CD4-positive, CD25-positive, alpha-beta regulatory T cell (primary cell): ENCODE data around the gene TXNRD2. TPM values are rescaled to one million over a fixed set of nuclear protein-coding genes. Genes with fewer than 3 reads are reported as not detected.
A peak's percentile ranks its signal among the peaks of the same experiment; 100 is the strongest.

ENCODE experiments used
- ATAC-seq, 2 donors: fragments of 150-1000 bp; cut with Tn5 transposase; one replicate each; pipeline ENCODE4 v1.10.0; 2021; ENCODE audit warnings: low read depth in 2 of 2, moderate number of reproducible peaks in 2 of 2, moderate library complexity in 1 of 2
- DNase-seq, 3 donors: peaks; one replicate each; pipeline versions ENCODE4 v3.0.0 to v3.0.0-alpha.2; 2012 to 2022; ENCODE audit warnings: mixed read lengths in 1 of 3
- H3K27ac ChIP-seq: one replicate; pipeline ENCODE4 v1.7.0; 2013; ENCODE audit warnings: mild to moderate bottlenecking, low read length; ENCODE audit not compliant: insufficient read depth, poor library complexity, severe bottlenecking
- H3K27me3 ChIP-seq: one replicate; pipeline ENCODE4 v1.7.0; 2013; ENCODE audit warnings: low read length; ENCODE audit not compliant: control insufficient read depth, insufficient read depth
- H3K36me3 ChIP-seq: one replicate; pipeline ENCODE4 v1.7.0; 2013; ENCODE audit warnings: mild to moderate bottlenecking, low read length, moderate library complexity; ENCODE audit not compliant: control insufficient read depth, insufficient read depth
- H3K4me1 ChIP-seq: 2 replicates; pipeline ENCODE4 v1.7.0; 2013; ENCODE audit warnings: mild to moderate bottlenecking, low read length; ENCODE audit not compliant: insufficient read depth, control insufficient read depth, poor library complexity, severe bottlenecking
- H3K4me3 ChIP-seq: one replicate; pipeline ENCODE4 v1.7.0; 2013; ENCODE audit warnings: low read depth, mild to moderate bottlenecking, low read length, moderate library complexity
- H3K9me3 ChIP-seq, 2 experiments: 1 replicate in 1 of 2; 2 replicates in 1 of 2; pipeline ENCODE4 v1.7.0; 2013; ENCODE audit warnings: low read length in 2 of 2, mild to moderate bottlenecking in 1 of 2, moderate library complexity in 1 of 2; ENCODE audit not compliant: control insufficient read depth in 2 of 2
- H3K27ac Mint-ChIP-seq, 3 donors: one replicate each; pipeline ENCODE4 v1.8.0; 2020 to 2022; ENCODE audit warnings: mild to moderate bottlenecking in 3 of 3, mixed read lengths in 3 of 3, moderate library complexity in 2 of 3
- H3K27me3 Mint-ChIP-seq: one replicate; pipeline ENCODE4 v1.8.0; 2022; ENCODE audit warnings: mild to moderate bottlenecking, mixed read lengths
- H3K36me3 Mint-ChIP-seq: one replicate; pipeline ENCODE4 v1.8.0; 2020; ENCODE audit warnings: mixed read lengths
- H3K4me1 Mint-ChIP-seq, 4 donors: one replicate each; pipeline ENCODE4 v1.8.0; 2020 to 2022; ENCODE audit warnings: mixed read lengths in 4 of 4, mild to moderate bottlenecking in 1 of 4
- H3K4me3 Mint-ChIP-seq, 4 donors: one replicate each; pipeline ENCODE4 v1.8.0; 2020 to 2022; ENCODE audit warnings: mild to moderate bottlenecking in 4 of 4, mixed read lengths in 4 of 4, moderate library complexity in 3 of 4
- H3K9me3 Mint-ChIP-seq, 7 donors: one replicate each; pipeline ENCODE4 v1.8.0; 2020 to 2022; ENCODE audit warnings: mixed read lengths in 7 of 7, mild to moderate bottlenecking in 3 of 7, moderate library complexity in 2 of 7
- polyA plus RNA-seq, 4 donors: library from polyadenylated mRNA; unstranded; fragments of 300-500 nt; fragmentation: Illumina TruSeq; gene quantifications; one replicate each; pipeline ENCODE4 v1.2.3, GENCODE V29; 2021
- total RNA-seq: library from RNA; stranded (reverse); gene quantifications from one replicate; pipeline ENCODE4 v1.2.3, GENCODE V29; 2022

Gene TXNRD2
- total and polyA plus RNA-seq, 5 donors from 2014 or later = 11.3 to 25.7 (median 11.9) TPM

DNA sequence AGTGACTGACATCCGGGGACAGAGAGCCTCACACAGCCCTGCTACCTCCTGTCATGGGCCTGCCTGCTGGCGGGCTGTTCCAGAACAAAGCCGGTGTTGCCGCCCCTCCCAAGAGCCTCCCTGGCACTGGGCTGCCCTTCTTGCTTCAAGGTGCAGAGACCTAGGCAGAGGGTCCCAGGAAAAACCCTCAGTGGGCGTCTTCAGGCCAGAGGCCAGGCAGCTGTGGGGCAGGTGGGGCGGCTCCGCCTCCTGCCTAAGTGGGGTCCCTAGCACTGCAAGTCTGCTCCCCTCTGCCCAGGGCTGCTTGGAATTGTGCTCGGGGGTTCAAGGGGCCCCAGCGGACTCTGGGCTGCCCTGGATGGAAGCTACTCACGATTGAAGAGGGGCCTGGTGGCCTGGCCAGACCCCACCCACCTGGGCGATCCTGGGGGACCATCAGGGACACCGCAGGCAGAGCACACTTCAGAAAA is 66.5 kb downstream of the TXNRD2 start:
- peak overlapping the region in 1 of 3 donors; percentile 85 for H3K27ac Mint-ChIP-seq
- peak overlapping the region; percentile 57 for H3K27ac ChIP-seq
- H3K9me3 ChIP-seq = no peaks in the 10 kb centered on the region
- H3K4me1 Mint-ChIP-seq = peaks cover 0 to 15% (median 5%) of the 10 kb centered on the region in 4 donors
- ATAC-seq = no peak
- no peak overlapping the region for H3K4me3 ChIP-seq
- no peaks in the 10 kb centered on the region for H3K27me3 ChIP-seq
- H3K36me3 ChIP-seq = peaks cover 2% of the 10 kb centered on the region
- no peaks in the 10 kb centered on the region for H3K9me3 Mint-ChIP-seq
- no peaks in the 10 kb centered on the region for H3K27me3 Mint-ChIP-seq
- no peak for DNase-seq
- peaks cover 20% of the 10 kb centered on the region for H3K4me1 ChIP-seq
- no peak overlapping the region for H3K4me3 Mint-ChIP-seq
- H3K36me3 Mint-ChIP-seq = no peaks in the 10 kb centered on the region

DNA sequence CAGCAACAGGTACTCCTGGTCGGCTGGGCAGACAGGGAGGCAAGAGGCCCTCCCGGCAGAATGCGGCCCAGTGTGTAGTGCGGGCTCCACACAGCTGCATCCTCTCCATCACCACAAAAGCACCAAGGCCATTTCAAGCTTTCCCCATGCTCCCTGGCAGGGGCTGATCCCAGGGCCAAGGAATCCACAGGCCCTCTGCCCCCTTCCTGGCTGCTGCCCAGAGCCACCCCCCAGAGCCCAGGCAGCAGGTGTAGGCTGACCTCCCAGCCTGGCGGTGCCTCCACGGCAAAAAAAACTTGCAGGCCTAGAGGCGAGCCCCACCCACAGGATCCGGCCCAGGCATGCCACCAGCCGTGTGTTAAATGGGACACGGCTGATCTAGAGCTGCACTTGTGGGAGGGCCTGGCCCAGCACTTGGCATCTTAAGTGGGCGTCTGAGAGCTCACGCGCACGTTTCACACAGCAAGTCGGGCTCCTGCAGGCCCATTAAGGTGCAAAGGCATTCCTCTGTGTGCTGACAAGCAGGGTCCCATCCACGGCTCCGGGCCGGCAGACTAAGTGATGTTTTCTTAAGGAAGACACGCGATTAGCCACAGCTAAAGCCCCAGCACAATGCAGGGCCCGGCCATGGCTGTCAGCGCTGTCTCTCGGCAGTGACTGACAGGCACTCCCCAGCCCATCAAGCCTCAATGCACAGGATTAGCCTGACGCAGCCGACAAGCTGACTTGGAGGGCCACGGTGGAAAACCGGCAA is 67.1 kb downstream of the TXNRD2 start:
- Histone ChIP-seq H3K4me1 (peaks cover 20% of the 10 kb centered on the region), H3K9me3 (no peaks in the 10 kb centered on the region), H3K27me3 (no peaks in the 10 kb centered on the region), H3K4me3 (no peak overlapping the region), H3K27ac (peak overlapping the region; percentile 57), H3K36me3 (peaks cover 2% of the 10 kb centered on the region)
- ATAC-seq = peak; percentile 50 to 72
- Mint-ChIP-seq H3K9me3 (no peaks in the 10 kb centered on the region), H3K36me3 (no peaks in the 10 kb centered on the region), H3K4me1 (peaks cover 0 to 15% (median 5%) of the 10 kb centered on the region in 4 donors), H3K4me3 (peak overlapping the region in 1 of 4 donors; percentile 43), H3K27ac (peak overlapping the region in 2 of 3 donors; percentile 74 to 85), H3K27me3 (no peaks in the 10 kb centered on the region)
- peak in 2 of 3 donors; percentile 30 to 82 for DNase-seq

DNA sequence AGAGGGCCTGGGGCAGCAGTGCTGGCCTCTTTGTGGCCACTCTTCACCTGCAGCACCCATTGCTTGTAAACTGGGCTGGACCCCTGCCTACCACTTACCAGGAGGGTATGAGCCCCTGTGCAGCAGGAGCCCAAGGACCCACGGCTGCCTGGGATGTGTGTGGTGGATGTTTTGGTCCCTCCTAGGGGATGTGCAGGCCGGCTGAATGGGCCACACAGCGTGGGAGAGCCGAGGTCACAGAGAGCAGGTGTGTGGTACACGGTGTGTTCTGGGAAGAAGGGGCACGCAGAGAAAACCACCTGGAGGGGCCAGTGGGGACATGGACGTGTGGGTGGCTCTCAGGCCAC is 67.7 kb downstream of the TXNRD2 start:
- Histone ChIP-seq H3K4me3 (no peak overlapping the region), H3K27ac (no peak overlapping the region), H3K4me1 (peaks cover 20% of the 10 kb centered on the region), H3K36me3 (peaks cover 2% of the 10 kb centered on the region), H3K9me3 (no peaks in the 10 kb centered on the region), H3K27me3 (no peaks in the 10 kb centered on the region)
- peak overlapping the region in 2 of 3 donors; percentile 42 to 74 for H3K27ac Mint-ChIP-seq
- H3K4me3 Mint-ChIP-seq = peak overlapping the region in 2 of 4 donors; percentile 41 to 51
- H3K9me3 Mint-ChIP-seq = no peaks in the 10 kb centered on the region
- H3K36me3 Mint-ChIP-seq = no peaks in the 10 kb centered on the region
- ATAC-seq = no peak
- no peaks in the 10 kb centered on the region for H3K27me3 Mint-ChIP-seq
- DNase-seq = no peak
- peaks cover 0 to 12% (median 5%) of the 10 kb centered on the region in 4 donors for H3K4me1 Mint-ChIP-seq

DNA sequence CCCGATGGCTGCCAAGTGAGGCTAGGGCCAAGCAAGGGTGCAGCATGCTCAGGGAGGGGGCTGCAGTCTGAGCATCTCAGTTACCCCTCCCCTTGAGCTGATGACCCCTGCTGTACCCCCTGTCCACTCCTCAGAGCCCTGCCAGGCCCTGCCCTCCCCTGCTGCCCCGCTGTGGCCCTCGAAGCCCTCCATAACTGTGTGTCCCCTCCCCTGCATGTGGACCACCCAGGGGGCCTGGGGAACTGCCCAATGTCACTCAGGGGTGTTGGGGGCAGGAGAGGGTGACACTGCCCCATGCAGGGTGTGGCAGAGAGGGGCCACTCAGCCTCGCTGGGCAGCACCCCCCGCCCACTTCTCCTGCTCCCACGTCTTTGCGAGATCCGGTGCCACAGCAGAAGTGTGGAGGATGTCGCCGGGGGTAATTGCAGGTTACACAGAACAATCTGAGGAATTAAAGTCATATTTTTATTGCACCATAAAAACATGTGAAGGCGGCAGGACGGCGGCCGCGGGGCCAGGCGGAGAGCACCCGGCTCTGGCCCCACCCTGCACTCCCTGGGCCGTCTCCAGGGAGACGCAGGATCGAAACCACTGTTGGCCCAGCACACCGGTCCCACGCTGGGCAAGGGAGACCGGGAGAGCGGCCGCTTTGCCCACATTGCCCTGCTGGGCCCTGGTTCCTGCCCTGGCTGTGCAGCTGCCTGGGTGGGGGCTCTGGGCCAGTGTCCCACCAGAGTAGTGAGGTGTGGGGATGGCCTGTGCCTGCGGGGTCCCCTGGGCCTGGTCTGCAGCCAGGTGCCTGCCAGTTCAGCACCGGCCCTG is 68.3 kb downstream of the TXNRD2 start:
- H3K4me3 ChIP-seq = no peak overlapping the region
- Mint-ChIP-seq H3K4me1 (peaks cover 0 to 14% (median 5%) of the 10 kb centered on the region in 4 donors), H3K36me3 (no peaks in the 10 kb centered on the region), H3K4me3 (no peak overlapping the region), H3K9me3 (no peaks in the 10 kb centered on the region), H3K27ac (peak overlapping the region in 1 of 3 donors; percentile 43), H3K27me3 (no peaks in the 10 kb centered on the region)
- H3K27ac ChIP-seq = no peak overlapping the region
- DNase-seq = no peak
- H3K27me3 ChIP-seq = no peaks in the 10 kb centered on the region
- peaks cover 20% of the 10 kb centered on the region for H3K4me1 ChIP-seq
- H3K36me3 ChIP-seq = peaks cover 2% of the 10 kb centered on the region
- no peak for ATAC-seq
- no peaks in the 10 kb centered on the region for H3K9me3 ChIP-seq

DNA sequence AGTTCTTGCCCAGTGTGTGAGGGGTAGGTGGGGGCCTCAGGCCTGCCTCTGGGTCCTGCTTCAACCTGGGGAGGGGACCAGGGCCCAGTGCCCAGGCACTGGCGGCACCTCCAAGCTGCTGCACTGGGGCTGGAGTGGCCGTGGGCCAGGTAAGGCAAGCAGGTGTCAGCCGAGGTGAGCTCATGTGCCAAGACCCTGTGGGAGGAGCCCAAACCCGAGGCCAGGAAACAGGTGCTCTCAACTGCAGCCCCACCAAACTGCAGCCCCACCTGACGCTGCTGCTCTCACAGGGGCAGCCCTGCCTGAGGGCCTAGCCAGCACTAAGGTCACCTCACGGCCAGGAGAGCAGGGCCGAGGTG is 68.9 kb downstream of the TXNRD2 start:
- no peaks in the 10 kb centered on the region for H3K36me3 ChIP-seq
- H3K4me1 ChIP-seq = peaks cover 20% of the 10 kb centered on the region
- H3K27me3 ChIP-seq = no peaks in the 10 kb centered on the region
- Mint-ChIP-seq H3K27me3 (no peaks in the 10 kb centered on the region), H3K27ac (no peak overlapping the region), H3K4me3 (no peak overlapping the region), H3K9me3 (no peaks in the 10 kb centered on the region), H3K4me1 (peaks cover 0 to 18% (median 5%) of the 10 kb centered on the region in 4 donors), H3K36me3 (no peaks in the 10 kb centered on the region)
- H3K27ac ChIP-seq = no peak overlapping the region
- H3K9me3 ChIP-seq = no peaks in the 10 kb centered on the region
- ATAC-seq (no peak), DNase-seq (no peak)
- no peak overlapping the region for H3K4me3 ChIP-seq

DNA sequence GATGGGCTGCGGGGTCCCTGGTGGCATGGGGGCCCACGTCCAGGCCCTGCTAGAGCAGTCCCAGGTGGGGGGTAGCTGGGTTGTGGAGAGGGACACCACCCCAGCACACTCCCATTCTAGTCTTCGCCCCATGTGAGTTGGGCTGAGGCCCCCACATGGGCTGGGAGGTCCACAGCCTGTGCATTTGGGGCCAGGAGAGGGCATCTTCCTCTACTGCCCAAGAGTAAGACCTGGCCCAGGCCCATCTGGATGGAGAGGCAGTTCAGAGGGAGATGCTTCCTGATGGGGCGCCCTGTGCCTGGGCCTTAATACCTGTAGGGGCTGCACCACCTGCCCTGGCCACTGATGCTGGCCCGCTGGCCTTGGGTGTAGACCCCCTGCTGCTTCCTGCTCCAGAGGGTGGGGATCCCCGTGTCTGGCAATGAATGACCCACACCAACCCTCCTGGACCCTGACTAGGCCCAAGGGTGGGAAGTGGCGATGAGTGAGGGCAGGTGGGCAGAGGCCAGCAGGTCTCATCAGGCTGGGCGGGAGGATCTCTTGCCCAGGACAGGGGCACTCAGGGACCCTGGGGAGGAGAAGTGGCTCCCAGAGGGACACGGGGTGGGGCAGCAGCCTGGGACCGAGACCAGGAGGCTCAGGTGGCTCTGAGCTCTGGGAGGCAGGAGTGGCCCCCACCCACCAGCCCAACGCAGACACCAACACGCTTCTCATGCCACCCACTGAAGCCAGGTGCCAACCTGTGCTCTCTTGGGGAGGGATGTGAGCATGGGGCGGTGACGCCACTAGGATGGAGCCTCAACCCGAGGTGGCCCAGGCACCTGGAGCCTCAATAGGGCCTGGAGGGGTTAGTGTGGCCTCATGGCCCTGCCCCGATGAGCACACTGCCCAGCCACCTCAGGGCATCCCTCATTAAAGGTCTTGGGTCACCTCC is 69.5 kb downstream of the TXNRD2 start:
- H3K27ac Mint-ChIP-seq = no peak overlapping the region
- Histone ChIP-seq H3K4me1 (peaks cover 20% of the 10 kb centered on the region), H3K4me3 (no peak overlapping the region), H3K27ac (no peak overlapping the region), H3K27me3 (no peaks in the 10 kb centered on the region), H3K36me3 (no peaks in the 10 kb centered on the region), H3K9me3 (no peaks in the 10 kb centered on the region)
- H3K4me1 Mint-ChIP-seq = peaks cover 0 to 18% (median 5%) of the 10 kb centered on the region in 4 donors
- ATAC-seq = no peak
- no peaks in the 10 kb centered on the region for H3K36me3 Mint-ChIP-seq
- no peaks in the 10 kb centered on the region for H3K9me3 Mint-ChIP-seq
- no peak overlapping the region for H3K4me3 Mint-ChIP-seq
- no peaks in the 10 kb centered on the region for H3K27me3 Mint-ChIP-seq
- DNase-seq = no peak
